WTC11 (cell line): ENCODE data around the gene ARHGAP44. TPM values are rescaled to one million over a fixed set of nuclear protein-coding genes. Genes with fewer than 3 reads are reported as not detected.

Experiments
- ATAC-seq: fragments of 200-7000 bp; cut with Tn5 transposase; 2 replicates; pipeline ENCODE4 v1.10.0; 2021; ENCODE audit warnings: mild to moderate bottlenecking, moderate library complexity
- CTCF ChIA-PET: fragments of 300-600 bp; sonication (Branson Sonifier 250); formaldehyde crosslinking; loops from one replicate; lab custom pipeline; 2021; ENCODE audit warnings: antibody characterized with exemption; lab: Charles Lee
- POLR2A ChIA-PET: fragments of 350-600 bp; sonication (Branson Sonifier 250); formaldehyde crosslinking; loops from one replicate; lab custom pipeline; 2021; ENCODE audit warnings: antibody characterized with exemption; lab: Charles Lee
- DNase-seq: peaks from one replicate; pipeline ENCODE4 v3.0.0; 2021; ENCODE audit warnings: low spot score
- H3K27ac Mint-ChIP-seq: 2 replicates; pipeline ENCODE4 v1.8.0; 2021; ENCODE audit warnings: mixed read lengths
- H3K27me3 Mint-ChIP-seq: 2 replicates; pipeline ENCODE4 v1.8.0; 2021; ENCODE audit warnings: low read depth, mild to moderate bottlenecking, moderate library complexity, mixed read lengths
- H3K36me3 Mint-ChIP-seq: 2 replicates; pipeline ENCODE4 v1.8.0; 2021; ENCODE audit warnings: mixed read lengths
- H3K4me1 Mint-ChIP-seq: 2 replicates; pipeline ENCODE4 v1.8.0; 2022; ENCODE audit warnings: mixed read lengths
- H3K4me3 Mint-ChIP-seq: 2 replicates; pipeline ENCODE4 v1.8.0; 2021; ENCODE audit warnings: mild to moderate bottlenecking, moderate library complexity, mixed read lengths
- H3K9me3 Mint-ChIP-seq: 2 replicates; pipeline ENCODE4 v1.8.0; 2021; ENCODE audit warnings: mixed read lengths
- AR ChIP-seq: fragments of 250-450 bp; sonication (Bioruptor Pico); IDR thresholded peaks from 2 replicates; pipeline ENCODE4 v1.9.0; 2021; ENCODE audit warnings: mild to moderate bottlenecking
- ELF4 ChIP-seq: sonication (generic); formaldehyde crosslinking; IDR thresholded peaks from 2 replicates; pipeline ENCODE4 v1.8.1; 2022; ENCODE audit warnings: low read depth, mild to moderate bottlenecking, moderate library complexity, missing genetic modification reagents
- ETV6 ChIP-seq: sonication (generic); formaldehyde crosslinking; IDR thresholded peaks from 2 replicates; pipeline ENCODE4 v1.8.1; 2022; ENCODE audit warnings: mild to moderate bottlenecking, missing genetic modification reagents
- FOXJ3 ChIP-seq: sonication (generic); formaldehyde crosslinking; IDR thresholded peaks from 2 replicates; pipeline ENCODE4 v1.9.0; 2021; ENCODE audit warnings: missing genetic modification reagents, mild to moderate bottlenecking, borderline replicate concordance
- GRHL2 ChIP-seq: fragments of 250-450 bp; sonication (Bioruptor Pico); IDR thresholded peaks from 2 replicates; pipeline ENCODE4 v1.8.0; 2022; ENCODE audit warnings: mild to moderate bottlenecking, moderate library complexity; ENCODE audit not compliant: insufficient replicate concordance, severe bottlenecking
- HMGA2 ChIP-seq: fragments of 250-450 bp; sonication (Bioruptor Pico); IDR thresholded peaks from 2 replicates; pipeline ENCODE4 v1.4.0; 2021; ENCODE audit warnings: mild to moderate bottlenecking, moderate library complexity
- IRF2 ChIP-seq: sonication (generic); formaldehyde crosslinking; IDR thresholded peaks from 2 replicates; pipeline ENCODE4 v1.8.0; 2022; ENCODE audit warnings: low read depth, missing genetic modification reagents, borderline replicate concordance
- RELA ChIP-seq: sonication (generic); formaldehyde crosslinking; IDR thresholded peaks from 2 replicates; pipeline ENCODE4 v1.8.1; 2022; ENCODE audit warnings: missing genetic modification reagents, mild to moderate bottlenecking, borderline replicate concordance
- SMAD3 ChIP-seq: sonication (generic); formaldehyde crosslinking; IDR thresholded peaks from 2 replicates; pipeline ENCODE4 v1.8.0; 2022; ENCODE audit warnings: missing genetic modification reagents, mild to moderate bottlenecking, borderline replicate concordance
- SP1 ChIP-seq: sonication (generic); formaldehyde crosslinking; conservative IDR thresholded peaks from 2 replicates; pipeline ENCODE4 v1.8.1; 2022; ENCODE audit warnings: missing genetic modification reagents
- TCF7 ChIP-seq: sonication (generic); formaldehyde crosslinking; IDR thresholded peaks from 2 replicates; pipeline ENCODE4 v1.8.0; 2022; ENCODE audit warnings: mild to moderate bottlenecking, low read depth, missing genetic modification reagents, moderate library complexity
- ZNF281 ChIP-seq: sonication (generic); formaldehyde crosslinking; IDR thresholded peaks from 2 replicates; pipeline ENCODE4 v1.8.0; 2023; ENCODE audit warnings: mild to moderate bottlenecking, missing genetic modification reagents
- ZNF317 ChIP-seq: sonication (generic); formaldehyde crosslinking; IDR thresholded peaks from 2 replicates; pipeline ENCODE4 v1.8.1; 2023; ENCODE audit warnings: low read depth, mild to moderate bottlenecking, moderate library complexity, missing genetic modification reagents, borderline replicate concordance
- ZNF425 ChIP-seq: fragments of 250-450 bp; sonication (Bioruptor Pico); conservative IDR thresholded peaks from 2 replicates; pipeline ENCODE4 v1.9.0; 2021; ENCODE audit warnings: mild to moderate bottlenecking
- ZNF512 ChIP-seq: sonication (generic); formaldehyde crosslinking; IDR thresholded peaks from 2 replicates; pipeline ENCODE4 v1.8.1; 2022; ENCODE audit warnings: missing genetic modification reagents, borderline replicate concordance
- ZNF671 ChIP-seq: fragments of 250-450 bp; sonication (Bioruptor Pico); IDR thresholded peaks from 2 replicates; pipeline ENCODE4 v1.8.0; 2021; ENCODE audit warnings: mild to moderate bottlenecking
- total RNA-seq: library from RNA; stranded (reverse); gene quantifications from 3 replicates; pipeline ENCODE4 v1.2.3, GENCODE V29; 2021
- TF ChIP-seq, protein P1 (sequence below): sonication (generic); formaldehyde crosslinking; IDR thresholded peaks from 2 replicates; pipeline ENCODE4 v1.8.0; 2023; ENCODE audit warnings: missing genetic modification reagents, mild to moderate bottlenecking, borderline replicate concordance
- TF ChIP-seq, protein P2 (sequence below): fragments of 250-450 bp; sonication (Bioruptor Pico); IDR thresholded peaks from 2 replicates; pipeline ENCODE4 v1.9.0; 2021; ENCODE audit warnings: mild to moderate bottlenecking
- TF ChIP-seq, protein P3 (sequence below): sonication (generic); formaldehyde crosslinking; conservative IDR thresholded peaks from 2 replicates; pipeline ENCODE4 v1.8.1; 2023; ENCODE audit warnings: mild to moderate bottlenecking, low read depth, missing genetic modification reagents, moderate library complexity

The ARHGAP44 gene
- total RNA-seq, 1 experiment from 2014 or later = 23.8 TPM

DNA sequence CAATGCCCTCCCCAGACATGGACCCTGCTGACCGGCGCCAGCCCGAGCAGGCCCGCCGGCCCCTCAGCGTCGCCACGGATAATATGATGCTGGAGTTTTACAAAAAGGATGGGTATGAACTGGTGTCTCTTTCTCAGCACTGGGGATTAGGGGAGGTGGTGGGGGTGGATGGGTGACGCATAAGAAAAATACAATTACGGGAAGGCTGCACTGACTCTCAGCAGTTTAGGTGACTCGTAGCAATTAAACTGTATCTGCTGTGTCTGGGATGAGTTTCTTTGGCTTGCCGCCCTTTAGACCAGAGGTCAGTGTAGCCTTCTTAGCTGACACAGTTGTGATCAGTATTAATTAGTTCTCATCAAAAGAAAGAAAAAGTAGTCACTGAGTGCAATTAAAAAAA, 169.5 kb downstream of the ARHGAP44 start (continued):
- TF ChIP-seq, protein P1, sequence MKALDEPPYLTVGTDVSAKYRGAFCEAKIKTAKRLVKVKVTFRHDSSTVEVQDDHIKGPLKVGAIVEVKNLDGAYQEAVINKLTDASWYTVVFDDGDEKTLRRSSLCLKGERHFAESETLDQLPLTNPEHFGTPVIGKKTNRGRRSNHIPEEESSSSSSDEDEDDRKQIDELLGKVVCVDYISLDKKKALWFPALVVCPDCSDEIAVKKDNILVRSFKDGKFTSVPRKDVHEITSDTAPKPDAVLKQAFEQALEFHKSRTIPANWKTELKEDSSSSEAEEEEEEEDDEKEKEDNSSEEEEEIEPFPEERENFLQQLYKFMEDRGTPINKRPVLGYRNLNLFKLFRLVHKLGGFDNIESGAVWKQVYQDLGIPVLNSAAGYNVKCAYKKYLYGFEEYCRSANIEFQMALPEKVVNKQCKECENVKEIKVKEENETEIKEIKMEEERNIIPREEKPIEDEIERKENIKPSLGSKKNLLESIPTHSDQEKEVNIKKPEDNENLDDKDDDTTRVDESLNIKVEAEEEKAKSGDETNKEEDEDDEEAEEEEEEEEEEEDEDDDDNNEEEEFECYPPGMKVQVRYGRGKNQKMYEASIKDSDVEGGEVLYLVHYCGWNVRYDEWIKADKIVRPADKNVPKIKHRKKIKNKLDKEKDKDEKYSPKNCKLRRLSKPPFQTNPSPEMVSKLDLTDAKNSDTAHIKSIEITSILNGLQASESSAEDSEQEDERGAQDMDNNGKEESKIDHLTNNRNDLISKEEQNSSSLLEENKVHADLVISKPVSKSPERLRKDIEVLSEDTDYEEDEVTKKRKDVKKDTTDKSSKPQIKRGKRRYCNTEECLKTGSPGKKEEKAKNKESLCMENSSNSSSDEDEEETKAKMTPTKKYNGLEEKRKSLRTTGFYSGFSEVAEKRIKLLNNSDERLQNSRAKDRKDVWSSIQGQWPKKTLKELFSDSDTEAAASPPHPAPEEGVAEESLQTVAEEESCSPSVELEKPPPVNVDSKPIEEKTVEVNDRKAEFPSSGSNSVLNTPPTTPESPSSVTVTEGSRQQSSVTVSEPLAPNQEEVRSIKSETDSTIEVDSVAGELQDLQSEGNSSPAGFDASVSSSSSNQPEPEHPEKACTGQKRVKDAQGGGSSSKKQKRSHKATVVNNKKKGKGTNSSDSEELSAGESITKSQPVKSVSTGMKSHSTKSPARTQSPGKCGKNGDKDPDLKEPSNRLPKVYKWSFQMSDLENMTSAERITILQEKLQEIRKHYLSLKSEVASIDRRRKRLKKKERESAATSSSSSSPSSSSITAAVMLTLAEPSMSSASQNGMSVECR = no peak
- TF ChIP-seq ZNF317 (CRISPR knock-in tag) (no peak), ZNF425 (CRISPR knock-in tag) (no peak), HMGA2 (CRISPR knock-in tag) (no peak)

- H3K9me3 Mint-ChIP-seq = peaks cover 12% of the 10 kb centered on the region
- H3K27me3 Mint-ChIP-seq = no peaks in the 10 kb centered on the region
- H3K4me3 Mint-ChIP-seq = no peak overlapping the region
- H3K36me3 Mint-ChIP-seq = peaks cover 56% of the 10 kb centered on the region
- H3K27ac Mint-ChIP-seq = 0 out of 2 replicates have a peak overlapping the region, but pooled peaks have one; percentile 33
- POLR2A ChIA-PET = interaction anchor here (0.5 kb wide), 1 partner anchor 9 kb away, joined by 4 read pairs; no protein-coding TSS in a partner anchor
- DNase-seq (no peak), ATAC-seq (no peak)
- H3K4me1 Mint-ChIP-seq = no peaks in the 10 kb centered on the region
- CTCF ChIA-PET = no interaction called here
- no peak for TF ChIP-seq AR (CRISPR knock-in tag)
- TF ChIP-seq RELA (CRISPR knock-in tag) = no peak
- no peak for TF ChIP-seq SMAD3 (CRISPR knock-in tag)
- no peak for TF ChIP-seq SP1 (CRISPR knock-in tag)
- TF ChIP-seq, protein P2, sequence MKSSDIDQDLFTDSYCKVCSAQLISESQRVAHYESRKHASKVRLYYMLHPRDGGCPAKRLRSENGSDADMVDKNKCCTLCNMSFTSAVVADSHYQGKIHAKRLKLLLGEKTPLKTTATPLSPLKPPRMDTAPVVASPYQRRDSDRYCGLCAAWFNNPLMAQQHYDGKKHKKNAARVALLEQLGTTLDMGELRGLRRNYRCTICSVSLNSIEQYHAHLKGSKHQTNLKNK = no peak
- TF ChIP-seq, protein P3, sequence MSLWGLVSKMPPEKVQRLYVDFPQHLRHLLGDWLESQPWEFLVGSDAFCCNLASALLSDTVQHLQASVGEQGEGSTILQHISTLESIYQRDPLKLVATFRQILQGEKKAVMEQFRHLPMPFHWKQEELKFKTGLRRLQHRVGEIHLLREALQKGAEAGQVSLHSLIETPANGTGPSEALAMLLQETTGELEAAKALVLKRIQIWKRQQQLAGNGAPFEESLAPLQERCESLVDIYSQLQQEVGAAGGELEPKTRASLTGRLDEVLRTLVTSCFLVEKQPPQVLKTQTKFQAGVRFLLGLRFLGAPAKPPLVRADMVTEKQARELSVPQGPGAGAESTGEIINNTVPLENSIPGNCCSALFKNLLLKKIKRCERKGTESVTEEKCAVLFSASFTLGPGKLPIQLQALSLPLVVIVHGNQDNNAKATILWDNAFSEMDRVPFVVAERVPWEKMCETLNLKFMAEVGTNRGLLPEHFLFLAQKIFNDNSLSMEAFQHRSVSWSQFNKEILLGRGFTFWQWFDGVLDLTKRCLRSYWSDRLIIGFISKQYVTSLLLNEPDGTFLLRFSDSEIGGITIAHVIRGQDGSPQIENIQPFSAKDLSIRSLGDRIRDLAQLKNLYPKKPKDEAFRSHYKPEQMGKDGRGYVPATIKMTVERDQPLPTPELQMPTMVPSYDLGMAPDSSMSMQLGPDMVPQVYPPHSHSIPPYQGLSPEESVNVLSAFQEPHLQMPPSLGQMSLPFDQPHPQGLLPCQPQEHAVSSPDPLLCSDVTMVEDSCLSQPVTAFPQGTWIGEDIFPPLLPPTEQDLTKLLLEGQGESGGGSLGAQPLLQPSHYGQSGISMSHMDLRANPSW = no peak
- no peak for TF ChIP-seq ELF4 (CRISPR knock-in tag)
- no peak for TF ChIP-seq ZNF671
- no peak for TF ChIP-seq TCF7
- no peak for TF ChIP-seq ZNF281 (CRISPR knock-in tag)
- no peak for TF ChIP-seq GRHL2 (CRISPR knock-in tag)
- TF ChIP-seq ZNF512 (CRISPR knock-in tag) = no peak
- no peak for TF ChIP-seq IRF2 (CRISPR knock-in tag)
- no peak for TF ChIP-seq FOXJ3 (CRISPR knock-in tag)
- TF ChIP-seq ETV6 (CRISPR knock-in tag) = no peak
Observed at GRCh38 chr17:12959441-12959840, 170.1 kb downstream of the ARHGAP44 start.
